ENCODE results near the gene RFX8.
A peak's percentile ranks its signal among the peaks of the same experiment; 100 is the strongest.

Gene RFX8

DNA sequence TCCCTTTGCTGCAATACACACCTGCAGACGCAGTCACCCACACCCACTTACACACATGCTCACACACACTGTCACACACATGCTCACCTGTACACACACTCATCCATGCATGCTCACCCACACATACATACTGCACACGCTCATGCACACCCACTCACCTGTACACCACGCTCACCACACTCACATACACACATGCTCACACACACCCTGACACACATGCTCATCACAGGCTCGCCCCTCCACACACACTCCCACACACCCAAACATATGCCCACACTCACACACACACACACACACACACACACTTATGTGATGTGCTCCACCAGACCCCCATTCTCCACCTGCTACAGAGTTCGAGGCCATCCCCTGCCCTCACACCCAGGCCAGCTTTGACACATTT is 64.8 kb downstream of the RFX8 start:
- no peak for DNase-seq (ENCODE audit: low read depth)

DNA sequence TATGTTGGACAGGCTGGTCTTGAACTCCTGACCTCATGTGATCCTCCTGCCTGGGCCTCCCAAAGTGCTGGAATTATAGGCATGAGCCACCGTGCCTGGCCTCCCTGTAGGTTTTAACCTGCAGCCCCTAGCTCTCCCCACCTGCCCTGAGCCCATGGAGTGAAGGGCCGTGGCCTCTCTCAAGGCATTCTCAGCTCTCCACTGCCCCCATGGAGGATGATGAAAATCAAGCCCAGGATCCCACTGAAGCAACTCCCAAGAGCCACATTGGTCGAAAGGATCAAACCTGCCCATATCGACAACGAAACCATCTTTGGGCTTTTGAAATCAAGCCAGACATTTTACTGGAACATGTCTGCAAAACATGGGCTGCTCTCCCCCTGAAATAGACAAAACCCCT is 65.2 kb downstream of the RFX8 start:
- no peak for DNase-seq (ENCODE audit: low read depth)

DNA sequence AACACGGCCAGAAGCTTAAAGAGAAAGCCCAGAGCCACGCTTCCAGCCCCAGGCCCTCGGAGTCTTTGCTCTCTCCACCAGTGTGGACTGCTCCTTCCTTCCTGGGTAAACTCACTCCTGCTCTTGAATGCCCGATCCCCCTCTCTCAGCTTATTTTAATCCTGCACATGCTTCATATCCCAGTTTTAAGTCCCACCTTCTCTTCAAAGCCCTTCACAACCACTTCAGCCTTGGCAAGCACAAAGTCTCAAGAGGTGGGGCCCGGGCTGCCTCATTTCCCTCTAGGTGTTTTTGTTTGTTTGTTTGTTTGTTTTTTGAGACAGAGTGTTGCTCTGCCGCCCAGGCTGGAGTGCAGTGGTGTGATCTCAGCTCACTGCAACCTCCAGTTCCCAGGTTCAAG is 66.0 kb downstream of the RFX8 start:
- no peak for DNase-seq (ENCODE audit: low read depth)

DNA sequence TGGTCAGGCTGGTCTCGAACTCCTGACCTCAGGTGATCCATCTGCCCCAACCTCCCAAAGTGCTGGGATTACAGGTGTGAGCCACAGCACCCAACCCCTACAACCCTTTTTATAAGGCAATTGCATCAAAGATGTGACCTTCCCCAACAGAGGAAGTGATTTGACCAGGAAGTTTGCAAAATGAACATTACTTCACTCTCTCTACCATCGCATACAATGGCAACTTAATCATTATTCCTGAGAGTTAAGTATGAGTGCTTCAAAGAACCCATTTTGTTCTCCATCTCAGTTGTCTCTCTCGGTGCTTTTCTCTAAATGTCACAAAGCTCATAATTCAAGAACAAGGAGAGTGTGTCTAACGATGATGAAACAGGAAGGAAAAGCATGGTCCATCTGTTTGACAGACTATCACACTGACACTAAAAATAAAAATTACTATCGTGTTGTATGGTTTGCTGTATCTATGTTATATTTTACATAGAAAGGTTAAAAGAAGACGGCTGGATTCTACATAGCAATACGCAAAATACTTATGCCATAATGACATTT is 69.5 kb downstream of the RFX8 start:
- DNase-seq (ENCODE audit: low read depth): no peak

DNA sequence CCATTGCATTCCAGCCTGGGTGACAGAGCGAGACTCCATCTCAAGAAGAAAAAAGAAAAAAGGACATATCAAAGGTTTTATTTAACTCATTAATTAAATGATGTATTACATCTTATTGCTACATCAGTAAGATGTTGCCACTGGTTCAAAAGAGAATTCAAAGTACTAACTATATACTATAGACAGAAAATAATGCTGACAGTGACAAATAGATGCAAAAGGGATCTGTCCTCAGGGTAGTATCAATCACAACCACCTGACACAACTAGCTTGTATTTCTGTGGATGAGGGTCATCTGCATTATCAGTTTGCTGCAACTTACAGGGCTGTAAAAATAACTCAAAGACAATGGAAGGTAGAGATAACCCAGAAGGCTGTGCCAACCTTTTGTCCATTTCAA is 71.2 kb downstream of the RFX8 start:
- DNase-seq (ENCODE audit: low read depth): no peak

DNA sequence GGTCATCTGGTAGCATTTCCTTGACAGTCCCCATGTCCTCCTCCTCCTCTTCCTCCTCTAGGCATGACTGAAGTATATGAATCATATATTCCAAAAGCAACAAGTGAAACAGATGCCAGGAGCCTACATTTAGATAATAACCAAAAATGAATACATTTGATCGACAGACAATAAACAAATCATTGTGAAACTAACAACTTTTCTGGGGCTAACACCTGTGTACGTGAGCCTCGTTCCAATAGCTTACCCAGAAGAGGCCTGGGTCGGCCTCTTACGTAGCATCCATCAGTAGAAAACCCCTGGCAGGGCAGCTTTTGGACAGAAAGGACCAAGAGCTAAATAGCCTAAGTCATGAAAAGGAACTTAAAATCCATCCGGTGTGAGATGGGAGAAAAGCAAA is 72.3 kb downstream of the RFX8 start:
- no peak for DNase-seq (ENCODE audit: low read depth)

DNA sequence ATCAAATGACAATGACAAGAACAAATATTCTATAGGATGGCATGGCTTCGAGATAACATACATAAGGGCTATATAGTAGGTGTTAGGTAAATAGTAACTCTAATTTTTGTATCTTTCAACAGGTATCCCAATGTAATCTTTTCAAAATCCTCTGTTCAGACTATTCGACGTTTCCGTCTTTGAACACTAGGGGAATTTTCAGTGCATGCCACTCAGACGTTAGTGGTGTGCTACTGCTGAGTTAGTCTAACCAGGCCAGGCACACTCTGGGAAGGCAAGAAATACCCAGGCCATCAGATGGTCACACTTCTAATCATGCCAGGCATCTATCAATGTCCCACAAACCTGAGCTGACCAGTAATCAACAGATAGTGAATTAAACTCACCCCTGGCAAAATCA is 73.0 kb downstream of the RFX8 start:
- no peak for DNase-seq (ENCODE audit: low read depth)

DNA sequence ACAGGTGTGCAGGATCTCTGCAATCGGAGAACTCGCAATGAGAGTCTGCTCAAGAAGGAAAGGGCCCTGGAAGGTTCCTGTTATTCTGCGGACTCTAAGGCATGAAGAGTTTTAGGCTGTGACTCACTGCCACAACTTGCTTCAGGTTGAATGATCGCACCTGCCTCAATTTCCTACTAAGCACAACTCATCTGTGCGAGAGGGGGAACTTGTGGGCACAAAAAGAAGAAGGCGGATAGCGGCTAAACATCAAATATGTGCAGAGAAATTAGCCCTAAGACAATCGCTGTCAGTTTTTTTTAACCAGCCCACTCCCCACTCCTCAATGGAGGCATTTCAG is 73.6 kb downstream of the RFX8 start:
- no peak for DNase-seq (ENCODE audit: low read depth)

DNA sequence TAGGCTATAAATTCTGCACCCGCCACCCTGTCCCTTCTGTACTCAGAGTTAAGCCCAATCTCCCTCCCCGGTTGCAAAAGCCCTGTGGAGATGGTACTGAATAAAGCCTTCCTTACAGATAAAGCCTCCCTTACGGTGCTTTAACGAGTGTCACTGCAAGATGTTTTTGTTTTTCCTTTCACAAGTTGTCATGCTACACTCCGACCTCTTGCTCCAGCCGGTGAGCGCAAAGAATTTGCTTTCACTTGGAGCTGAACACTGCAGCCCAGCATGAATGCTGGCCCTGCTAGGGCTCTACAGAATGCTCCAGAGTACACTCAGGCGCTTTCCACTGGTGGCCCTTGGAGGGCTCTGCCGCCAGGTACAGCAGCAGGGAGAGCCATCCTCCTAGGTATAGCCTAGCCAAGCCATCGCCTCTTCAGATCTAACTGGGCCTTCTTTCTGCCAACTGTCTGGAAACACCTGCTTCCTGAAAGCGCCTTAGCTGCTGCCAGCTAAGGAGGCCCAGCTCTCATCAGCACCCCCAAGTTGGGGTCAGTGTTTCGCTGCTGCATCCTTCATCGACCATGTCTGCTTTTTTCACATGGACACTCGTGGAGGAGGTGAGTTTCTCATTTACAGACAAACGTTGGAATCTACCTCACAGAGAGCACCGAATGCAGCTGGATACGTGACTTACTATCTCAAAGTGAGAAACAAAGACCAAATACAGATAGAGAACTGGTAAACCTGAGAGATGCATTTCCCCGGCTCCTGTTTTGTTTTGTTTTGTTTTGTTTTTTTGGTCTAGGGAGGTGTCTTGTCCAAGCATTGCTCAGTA is 74.2 kb downstream of the RFX8 start:
- no peak for DNase-seq (ENCODE audit: low read depth)

DNA sequence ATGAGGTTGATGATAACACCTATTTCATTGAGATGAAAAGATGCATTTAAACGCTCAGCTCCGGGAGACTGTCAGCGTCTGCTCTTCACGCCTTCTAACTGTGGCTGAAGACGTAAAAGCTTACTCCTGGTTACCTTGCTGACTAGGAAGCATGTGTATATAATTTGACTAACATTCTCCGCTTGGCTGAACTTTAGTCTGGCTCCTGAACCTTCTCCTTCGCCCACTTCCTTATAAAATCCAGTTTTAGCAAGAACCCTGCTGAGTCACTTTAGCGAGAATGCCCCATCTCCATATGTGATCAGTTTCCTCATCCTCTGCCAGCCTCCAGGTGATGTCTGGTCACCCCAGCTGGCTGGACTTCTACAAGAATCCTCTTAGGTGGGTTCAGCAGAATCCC is 74.9 kb downstream of the RFX8 start:
- no peak for DNase-seq (ENCODE audit: low read depth)

DNA sequence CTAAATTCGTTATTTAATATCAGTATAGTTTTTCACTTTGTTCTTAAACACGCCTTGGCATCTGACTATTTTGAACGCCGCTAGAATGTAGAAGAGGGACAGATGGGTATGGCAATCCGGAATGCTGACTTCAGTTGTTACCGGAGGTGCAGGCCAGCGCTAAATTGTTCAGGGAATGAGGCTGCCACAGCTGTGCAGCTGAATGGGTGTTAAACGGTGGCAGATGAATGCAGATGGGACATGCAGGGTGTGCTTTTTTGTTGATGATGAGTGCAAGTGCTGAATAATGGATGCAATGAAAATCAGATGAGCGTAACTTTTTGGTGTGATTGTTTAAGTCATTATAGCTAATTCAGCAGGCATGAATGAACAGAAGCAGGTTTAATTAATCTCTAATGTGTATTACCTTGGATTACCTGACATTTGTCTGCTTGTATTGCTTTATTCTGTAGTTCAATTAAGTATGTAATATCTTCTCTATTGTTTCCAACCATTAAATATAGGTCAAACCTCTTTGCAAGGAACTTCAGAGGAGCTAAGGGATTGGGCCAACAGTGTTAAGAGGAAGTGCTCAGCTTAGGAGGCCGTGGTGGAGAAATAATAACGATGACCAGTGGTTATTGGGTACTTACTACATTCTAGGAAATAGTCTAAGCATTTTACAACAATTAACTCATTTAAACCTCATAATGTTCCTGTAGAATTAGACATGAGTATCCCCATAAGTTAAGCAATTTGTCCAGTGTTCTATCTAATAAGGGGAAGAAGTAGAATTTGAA is 75.7 kb downstream of the RFX8 start:
- DNase-seq (ENCODE audit: low read depth): no peak

DNA sequence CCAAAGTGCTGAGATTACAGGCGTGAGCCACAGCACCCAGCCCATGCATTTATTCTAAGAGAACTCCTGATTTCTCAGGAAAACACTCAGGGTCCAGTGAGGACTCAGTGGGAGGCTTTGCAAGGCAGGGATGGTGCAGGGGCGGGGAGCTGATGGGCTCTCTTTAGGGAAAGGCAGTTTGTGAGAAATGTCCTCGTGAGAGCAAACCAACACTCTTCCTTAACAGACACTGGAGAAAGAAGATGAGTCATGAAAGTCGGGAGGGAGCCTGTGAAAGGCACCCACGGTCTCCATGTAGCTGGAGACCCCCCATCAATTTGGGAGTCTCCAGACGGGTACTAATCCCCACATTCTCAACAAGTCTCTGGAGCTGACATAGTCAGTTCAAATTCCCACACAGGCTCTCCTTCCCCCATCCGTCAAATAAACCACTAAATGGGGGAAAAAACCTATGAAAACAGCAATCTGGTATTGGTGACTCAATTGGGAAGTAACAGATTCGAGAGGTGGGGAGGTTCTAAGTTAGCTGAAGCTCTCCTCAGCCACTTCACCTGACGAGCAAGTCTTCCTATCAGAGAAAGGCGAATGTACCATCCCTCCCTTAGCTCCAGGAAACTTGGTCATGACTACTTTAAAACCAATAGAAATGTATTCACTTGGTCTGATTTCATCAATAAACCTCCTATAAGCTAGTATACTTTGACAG is 76.6 kb downstream of the RFX8 start:
- no peak for DNase-seq (ENCODE audit: low read depth)

DNA sequence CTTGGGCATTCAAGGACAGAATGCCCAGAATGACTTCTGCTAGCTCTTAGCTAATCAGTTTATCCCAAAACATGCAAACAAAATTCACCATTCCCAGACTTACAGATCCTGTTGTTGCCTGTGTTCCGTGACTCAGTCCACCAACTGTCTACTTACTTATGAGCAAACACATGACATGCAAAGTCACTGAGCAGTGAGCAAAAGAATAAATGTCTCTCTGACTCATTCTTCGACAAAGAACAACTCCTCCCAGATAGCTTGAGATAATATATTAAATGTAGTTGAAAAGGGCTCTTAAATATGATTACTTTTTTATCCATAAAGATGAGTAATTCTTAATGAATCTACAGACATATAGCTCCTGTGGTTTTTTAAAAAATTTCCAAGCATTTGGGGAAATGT is 78.6 kb downstream of the RFX8 start:
- no peak for DNase-seq (ENCODE audit: low read depth)

DNA sequence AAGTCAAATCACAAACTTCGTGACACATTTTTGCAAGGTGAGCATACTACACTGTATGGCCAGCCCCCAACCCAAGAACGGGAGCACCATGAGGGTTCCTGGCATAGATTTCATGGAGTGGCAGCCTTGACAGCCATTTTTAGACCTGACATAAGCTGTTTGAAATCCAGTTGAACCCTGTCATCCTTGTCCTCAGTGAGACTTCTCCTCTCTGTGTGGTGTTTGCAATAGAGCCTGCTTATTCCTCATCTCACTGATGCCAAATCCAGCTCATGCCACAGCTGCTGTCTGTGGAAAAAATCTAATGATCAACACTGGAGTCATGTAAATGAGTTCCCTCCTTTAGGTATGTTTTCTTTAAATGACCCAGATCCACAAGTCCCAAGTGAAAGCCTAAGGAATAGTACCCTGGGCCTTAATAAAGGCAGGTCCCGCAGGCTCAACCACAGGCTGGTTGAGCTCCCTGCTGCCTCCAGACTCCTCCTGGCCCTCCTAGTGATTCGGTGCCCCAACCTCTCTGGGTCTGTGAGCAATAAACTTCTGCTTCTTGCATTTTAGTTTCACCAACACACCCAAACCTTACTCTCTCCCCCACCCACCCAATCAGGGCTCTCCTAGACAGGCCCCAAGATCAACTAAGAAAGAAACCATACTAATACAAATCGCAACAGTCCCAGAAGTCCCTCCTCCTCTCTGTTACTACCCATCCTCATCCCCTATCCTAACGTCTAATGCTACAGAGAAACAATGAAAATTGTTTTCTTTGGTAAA is 79.2 kb downstream of the RFX8 start:
- DNase-seq (ENCODE audit: low read depth): no peak

DNA sequence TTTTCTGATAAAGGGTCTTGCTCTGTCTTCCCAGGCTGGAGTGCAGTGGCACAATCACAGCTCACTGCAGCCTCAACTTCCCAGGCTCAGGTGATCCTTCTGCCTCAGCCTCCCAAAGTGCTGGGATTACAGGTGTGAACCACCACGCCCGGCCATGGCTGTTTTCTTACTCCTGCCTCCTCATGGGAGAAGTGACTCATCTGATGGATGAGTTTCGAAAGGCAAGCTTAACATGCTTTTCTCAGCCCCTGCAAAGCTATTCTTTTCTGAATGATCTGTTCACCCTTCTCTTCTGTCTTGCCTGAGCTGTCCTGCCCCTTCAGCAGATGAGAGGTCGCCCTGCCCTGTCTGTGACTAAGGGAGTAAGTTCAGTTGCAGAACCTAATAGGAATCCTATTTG is 86.7 kb downstream of the RFX8 start:
- no peak for DNase-seq (ENCODE audit: low read depth)

DNA sequence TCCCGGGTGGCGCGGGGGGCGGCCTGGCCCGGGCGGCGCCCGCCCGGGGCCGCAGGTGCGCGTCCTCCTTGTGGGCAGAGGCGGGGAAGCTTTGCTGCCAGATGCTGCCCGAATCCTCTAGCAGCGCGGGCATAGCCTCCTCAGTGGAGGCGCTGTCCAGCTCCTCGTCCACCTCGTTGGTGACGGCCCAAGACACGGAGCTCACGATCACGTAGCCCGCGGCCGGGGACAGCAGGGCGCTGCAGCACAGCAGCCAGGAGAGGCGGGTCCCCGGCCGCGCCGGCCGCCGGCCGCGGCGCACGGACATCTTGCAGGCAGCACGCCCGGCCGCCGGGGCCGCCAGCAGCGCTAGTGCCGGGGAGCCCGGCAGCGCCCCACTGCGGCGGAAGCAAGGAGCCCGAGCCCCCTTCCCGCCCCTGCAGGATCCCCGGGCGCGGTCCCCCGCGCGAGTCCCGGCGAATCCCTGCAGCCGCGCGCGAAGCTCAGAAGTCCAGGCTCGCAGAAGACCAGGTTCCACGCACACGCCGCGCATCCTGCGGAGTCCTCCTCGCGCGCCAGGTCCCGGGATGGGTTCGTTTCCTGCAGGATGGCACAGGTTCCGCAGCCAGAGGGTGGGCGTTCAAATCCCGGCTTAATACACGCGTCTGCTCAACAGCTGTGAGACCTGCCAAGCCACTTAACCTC is 87.6 kb downstream of the RFX8 start, which contains the start of gene CREG2:
Gene CREG2 (minus strand): TSS at position 353 of the 684 bp plus-strand sequence. CDS start 46 bp downstream, at position 307.
- DNase-seq (ENCODE audit: low read depth): peak; percentile 6

DNA sequence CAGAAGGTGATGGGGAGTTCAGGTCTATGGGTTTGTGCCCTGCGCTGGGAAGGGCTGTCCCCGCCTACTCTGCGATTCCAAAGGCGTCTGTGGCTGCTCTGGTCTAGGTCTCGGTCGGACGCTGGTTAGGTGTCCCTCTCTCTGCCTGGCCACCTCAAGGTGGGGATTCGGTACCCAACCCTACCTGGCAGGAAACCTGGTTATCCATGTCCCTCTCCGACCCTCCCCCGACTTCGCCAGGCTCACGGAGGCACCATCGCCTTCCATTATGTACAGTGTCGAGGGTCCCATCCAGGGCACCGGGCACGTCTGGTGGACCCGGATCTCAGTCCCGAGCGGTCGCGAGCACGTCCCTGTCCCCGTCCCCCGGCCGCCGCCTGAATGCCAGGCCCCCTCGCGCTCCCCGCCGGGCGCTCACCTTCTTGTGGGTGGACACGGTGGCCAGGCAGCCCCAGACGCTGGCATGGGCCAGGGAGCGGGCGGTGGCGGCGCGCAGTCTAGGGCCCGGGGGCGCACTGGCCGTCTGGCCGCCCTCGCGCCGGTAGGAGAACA is 88.2 kb downstream of the RFX8 start:
- no peak for DNase-seq (ENCODE audit: low read depth)

DNA sequence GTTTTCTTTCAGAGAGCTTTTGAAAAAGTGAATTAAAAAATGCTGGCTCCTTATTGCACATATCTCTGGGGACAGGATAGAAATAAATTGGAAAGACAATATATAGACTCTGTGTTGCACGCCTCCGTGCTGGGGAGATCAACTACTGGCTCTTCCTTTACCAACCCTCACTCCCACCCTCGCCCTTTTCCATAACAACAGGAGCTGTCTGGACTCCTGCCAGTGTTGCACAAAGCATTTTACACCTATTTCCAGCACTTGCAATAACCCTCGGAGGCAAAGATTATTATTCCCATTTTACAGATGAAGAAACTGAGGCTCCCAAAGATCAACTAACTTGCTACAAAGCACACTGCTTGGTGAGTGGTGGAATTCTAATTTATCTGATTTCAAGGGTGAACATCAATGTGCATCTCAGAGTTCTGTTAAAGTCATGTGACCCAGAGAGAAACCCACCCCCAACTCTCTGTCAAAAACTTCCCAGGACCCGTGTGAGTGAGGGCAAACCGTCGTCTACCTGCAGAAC is 91.8 kb downstream of the RFX8 start:
- DNase-seq (ENCODE audit: low read depth): no peak

DNA sequence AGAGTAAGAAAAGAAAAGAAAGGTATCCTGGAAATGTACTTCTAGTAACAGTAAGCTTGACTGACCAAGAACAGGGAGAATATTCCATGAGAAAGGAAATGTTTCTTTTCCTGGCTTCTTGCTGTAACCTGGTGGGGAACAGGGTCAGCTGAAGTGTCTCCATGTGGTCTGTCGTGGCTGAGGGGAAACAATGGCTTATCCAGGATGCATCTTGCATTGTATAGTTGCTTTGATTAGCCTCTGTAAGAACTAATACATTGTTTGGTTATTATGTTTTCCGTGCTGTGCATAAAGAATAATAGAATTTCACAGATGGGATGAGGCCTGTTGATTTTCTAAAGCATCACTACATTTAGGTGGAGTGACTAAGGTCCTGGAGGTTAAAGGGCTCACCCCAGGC is 92.5 kb downstream of the RFX8 start:
- DNase-seq (ENCODE audit: low read depth): no peak

DNA sequence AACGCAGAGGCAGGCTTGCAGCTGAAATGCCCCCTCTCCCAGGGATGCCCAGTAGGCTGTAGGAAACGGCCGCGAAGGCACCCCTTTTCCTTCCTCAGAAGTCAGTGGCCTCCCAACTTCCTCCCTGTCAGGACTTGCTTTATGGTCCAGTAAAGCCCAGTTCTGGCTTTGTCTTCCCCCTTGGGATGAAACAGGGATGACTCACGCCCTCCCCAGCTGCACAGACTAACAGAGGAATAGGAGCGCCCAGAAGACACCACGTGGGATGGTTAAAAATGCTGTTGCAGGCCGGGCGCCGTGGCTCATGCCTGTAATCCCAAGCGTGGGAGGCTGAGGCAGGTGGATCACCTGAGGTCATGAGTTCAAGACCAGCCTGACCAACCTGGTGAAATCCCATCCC is 94.5 kb downstream of the RFX8 start:
- DNase-seq (ENCODE audit: low read depth): no peak

DNA sequence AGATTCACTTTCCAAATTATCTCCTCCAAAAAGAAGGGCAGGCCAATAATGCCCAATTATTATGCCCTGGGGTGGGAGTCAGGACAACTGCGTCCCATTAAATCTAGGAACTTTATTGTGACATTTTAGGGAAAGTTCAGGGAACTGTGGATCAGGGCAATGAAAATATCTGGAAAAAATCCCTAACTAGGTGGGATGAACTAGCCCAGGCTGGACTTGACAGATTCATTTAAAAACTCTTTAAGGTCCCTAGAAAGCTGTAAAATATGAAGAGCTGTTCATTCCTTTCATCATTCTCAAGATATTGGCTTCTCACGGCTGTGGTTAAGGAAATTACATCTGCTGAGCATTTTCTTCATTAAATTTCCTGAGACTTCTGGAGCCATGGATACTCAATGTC is 95.8 kb downstream of the RFX8 start:
- no peak for DNase-seq (ENCODE audit: low read depth)
